GM23248 (cell line): ENCODE measurements around the gene FGFBP3. TPM values are rescaled to one million over a fixed set of nuclear protein-coding genes. Genes with fewer than 3 reads are reported as not detected.

Experiments
- DNase-seq: peaks from one replicate; pipeline ENCODE4 v3.0.0-alpha.2; 2015
- H2AFZ ChIP-seq: fragments of 200-600 bp; sonication (generic); 2 replicates; pipeline ENCODE4 v1.6.1; 2016; ENCODE audit warnings: antibody characterized with exemption
- H3F3A ChIP-seq: fragments of 200-600 bp; sonication (generic); 2 replicates; pipeline ENCODE4 v1.6.1; 2016; ENCODE audit warnings: mild to moderate bottlenecking, antibody characterized with exemption, mixed run types; ENCODE audit not compliant: insufficient read depth
- H3K27ac ChIP-seq: fragments of 200-600 bp; sonication (generic); 2 replicates; pipeline ENCODE4 v1.5.1; 2016; ENCODE audit warnings: mild to moderate bottlenecking
- H3K27me3 ChIP-seq: fragments of 200-600 bp; sonication (generic); replicated peaks from 2 replicates; pipeline ENCODE4 v1.6.1; 2016; ENCODE audit warnings: mild to moderate bottlenecking; ENCODE audit not compliant: insufficient read depth
- H3K36me3 ChIP-seq: fragments of 200-600 bp; sonication (generic); 2 replicates; pipeline ENCODE4 v1.6.1; 2016; ENCODE audit warnings: low read depth, mild to moderate bottlenecking
- H3K4me1 ChIP-seq: fragments of 200-600 bp; sonication (generic); 2 replicates; pipeline ENCODE4 v1.6.1; 2016; ENCODE audit warnings: mild to moderate bottlenecking; ENCODE audit not compliant: insufficient read depth
- H3K4me2 ChIP-seq: fragments of 200-600 bp; sonication (generic); one replicate; pipeline ENCODE4 v1.6.1; 2016; ENCODE audit warnings: mild to moderate bottlenecking; ENCODE audit not compliant: unreplicated experiment
- H3K4me3 ChIP-seq: fragments of 200-600 bp; sonication (generic); 2 replicates; pipeline ENCODE4 v1.5.1; 2016; ENCODE audit warnings: mild to moderate bottlenecking
- H3K79me2 ChIP-seq: fragments of 200-600 bp; sonication (generic); 2 replicates; pipeline ENCODE4 v1.6.1; 2016; ENCODE audit warnings: mild to moderate bottlenecking; ENCODE audit not compliant: insufficient read depth
- H3K9ac ChIP-seq: fragments of 200-600 bp; sonication (generic); 2 replicates; pipeline ENCODE4 v1.6.1; 2016; ENCODE audit warnings: mild to moderate bottlenecking
- H3K9me2 ChIP-seq: fragments of 200-600 bp; sonication (generic); 2 replicates; pipeline ENCODE4 v1.6.1; 2016; ENCODE audit warnings: mixed run types, mild to moderate bottlenecking, moderate library complexity; ENCODE audit not compliant: insufficient read depth
- H3K9me3 ChIP-seq: fragments of 200-600 bp; sonication (generic); one replicate; pipeline ENCODE4 v1.6.1; 2017; ENCODE audit warnings: low read depth
- H4K20me1 ChIP-seq: fragments of 200-600 bp; sonication (generic); 2 replicates; pipeline ENCODE4 v1.6.0; 2016; ENCODE audit not compliant: insufficient read depth
- EZH2 ChIP-seq: fragments of 200-600 bp; sonication (generic); IDR thresholded peaks from 2 replicates; pipeline ENCODE4 v1.6.1; 2018; ENCODE audit warnings: antibody characterized with exemption, mild to moderate bottlenecking; ENCODE audit not compliant: insufficient read depth, poor library complexity, severe bottlenecking
- EZH2phosphoT487 ChIP-seq: fragments of 200-600 bp; sonication (generic); IDR thresholded peaks from 2 replicates; pipeline ENCODE4 v1.6.1; 2018; ENCODE audit warnings: antibody characterized with exemption, moderate library complexity, mild to moderate bottlenecking, low read depth; ENCODE audit not compliant: insufficient read depth
- WGBS, 2 experiments: methylation state at CpG; one replicate each; pipeline ENCODE4 v1.1.6; 2015 to 2017; ENCODE audit warnings: low lambda C conversion rate in 2 of 2, low coverage in 1 of 2; ENCODE audit errors: missing lambda C conversion rate in 2 of 2; 5-methylcytosine and 5-hydroxymethylcytosine counted together
- in situ Hi-C: fragments of 300-500 bp; cut with MboI; formaldehyde crosslinking; loops from 2 replicates; pipeline ENCODE4 v1.15.0; 2020
- polyA plus RNA-seq: library from polyadenylated mRNA; unstranded; fragments of >200 nt; fragmentation: Nextera tagmentation; extraction: Ambion mirVana; gene quantifications from 2 replicates; pipeline ENCODE4 v1.2.1, GENCODE V29; 2016
- total RNA-seq: library from RNA; depleted of rRNA; stranded (reverse); fragments of >200 nt; shearing (Covaris generic); gene quantifications from 2 replicates; pipeline ENCODE4 v1.2.3, GENCODE V29; 2014

The FGFBP3 gene
- total and polyA plus RNA-seq, 2 experiments from 2014 or later: 0.32 to 0.61 TPM

DNA sequence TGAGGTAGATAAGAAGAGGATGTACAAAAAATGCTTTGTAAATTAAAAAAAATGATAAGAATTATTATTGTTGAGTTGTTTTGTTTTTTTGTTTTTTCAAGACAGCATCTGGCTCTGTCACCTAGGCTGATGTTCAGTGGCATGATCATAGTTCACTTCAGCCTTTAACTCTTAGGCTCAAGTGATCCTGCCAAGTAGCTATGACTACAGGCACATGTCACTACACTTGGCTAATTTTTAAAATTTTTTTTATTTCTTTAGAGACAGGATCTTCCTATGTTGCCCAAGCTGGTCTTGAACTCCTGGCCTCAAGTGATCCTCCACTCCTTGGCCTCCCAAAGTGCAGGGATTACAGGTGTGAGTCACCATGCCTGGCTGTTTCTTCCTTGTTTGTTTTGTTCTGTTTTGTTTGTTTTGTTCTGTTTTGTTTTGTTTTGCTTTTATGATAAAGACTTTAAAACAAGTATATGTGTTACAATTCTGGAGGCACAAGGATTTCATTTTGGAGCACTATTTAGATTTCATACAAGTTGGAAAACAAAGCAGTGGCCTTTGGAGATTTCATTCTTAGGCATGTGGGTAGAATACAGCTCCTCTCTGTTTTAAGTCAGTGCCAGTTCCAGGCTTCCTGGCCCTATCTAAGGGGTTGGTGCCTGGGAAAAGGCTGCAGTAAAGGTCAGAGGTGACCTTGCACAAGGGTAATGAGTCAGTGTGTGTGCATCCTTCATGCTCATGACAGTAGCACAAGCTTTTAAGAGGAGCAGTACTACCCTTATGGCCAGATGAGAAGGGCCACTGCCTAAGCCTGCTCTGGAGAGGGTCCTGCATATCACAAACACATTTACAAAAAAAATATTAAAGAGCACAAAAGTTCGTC, 17.9 kb downstream of the FGFBP3 start:
- TF ChIP-seq EZH2phosphoT487 (no peak), EZH2 (no peak)
- Histone ChIP-seq H3F3A (peaks cover 5% of the 10 kb centered on the region; the same call in 1 of the 2 replicates), H4K20me1 (no peaks in the 10 kb centered on the region), H3K79me2 (no peaks in the 10 kb centered on the region), H3K27ac (no peak overlapping the region), H3K36me3 (no peaks in the 10 kb centered on the region), H3K9me3 (no peaks in the 10 kb centered on the region), H3K4me3 (no peak overlapping the region), H3K4me1 (0 out of 2 replicates have a peak, but pooled peaks cover 8% of the 10 kb centered on the region), H3K27me3 (no peaks in the 10 kb centered on the region), H3K4me2 (no peak overlapping the region), H3K9ac (no peak overlapping the region), H3K9me2 (no peaks in the 10 kb centered on the region), H2AFZ (no peak overlapping the region)
- peak; percentile 55 for DNase-seq
- WGBS, 2 experiments: 72 to 93% methylated on average over 1 of the region's 1 CpG
- in situ Hi-C loops: no loop called here

DNA sequence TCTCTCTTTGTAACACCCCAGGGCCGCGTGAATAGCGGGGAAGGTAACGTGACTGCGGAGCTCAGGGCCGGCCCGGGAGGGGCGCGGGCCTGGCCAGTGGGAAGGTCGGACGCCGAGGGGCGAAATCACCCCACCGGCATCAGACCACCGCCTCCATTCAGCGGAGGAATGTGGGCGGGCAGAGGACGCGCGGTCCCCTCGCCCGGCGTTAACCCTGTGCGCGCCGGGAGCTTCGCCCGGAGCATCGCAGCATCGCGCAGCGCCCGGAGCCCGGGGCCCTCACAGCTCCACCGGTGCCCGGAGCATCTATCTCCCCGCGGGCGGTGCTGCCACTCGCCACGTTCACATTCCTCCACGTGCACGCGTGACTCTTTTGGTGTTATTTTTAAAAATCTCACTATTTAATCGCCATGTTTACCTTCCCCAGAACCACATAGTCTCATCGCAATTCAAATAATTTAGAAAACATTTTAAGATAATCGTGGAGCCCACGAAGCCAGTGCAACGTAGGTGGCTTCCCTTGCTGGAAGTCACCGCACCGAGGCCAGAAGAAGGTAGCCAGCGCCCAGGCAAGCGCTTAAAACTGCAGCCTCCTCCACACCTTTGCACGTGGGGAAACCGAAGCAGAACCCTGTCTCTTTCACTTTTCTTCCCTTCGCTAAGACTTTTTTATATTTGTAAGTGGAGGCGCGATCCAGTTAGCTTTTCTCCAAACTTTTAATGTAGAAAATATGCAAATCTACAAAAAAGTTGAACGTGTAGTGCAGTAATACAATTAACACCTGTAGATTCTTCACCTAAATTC, 21.8 kb downstream of the FGFBP3 start:
- TF ChIP-seq EZH2 (no peak), EZH2phosphoT487 (no peak)
- Histone ChIP-seq H4K20me1 (no peaks in the 10 kb centered on the region), H3K27me3 (no peaks in the 10 kb centered on the region), H3K9ac (peak overlapping the region; percentile 61), H3K36me3 (no peaks in the 10 kb centered on the region), H3K4me1 (0 out of 2 replicates have a peak, but pooled peaks cover 8% of the 10 kb centered on the region), H3K9me2 (no peaks in the 10 kb centered on the region), H3F3A (peaks cover 5% of the 10 kb centered on the region; the same call in 1 of the 2 replicates), H3K79me2 (no peaks in the 10 kb centered on the region), H3K9me3 (no peaks in the 10 kb centered on the region), H3K27ac (no peak overlapping the region), H3K4me2 (peak overlapping the region; percentile 99), H2AFZ (peak overlapping the region; percentile 90), H3K4me3 (peak overlapping the region; percentile 78)
- in situ Hi-C loops: no loop called here
- WGBS, 2 experiments: 2 to 3% methylated on average over 36 to 58 of the region's 59 CpGs
- peak; percentile 57 for DNase-seq

DNA sequence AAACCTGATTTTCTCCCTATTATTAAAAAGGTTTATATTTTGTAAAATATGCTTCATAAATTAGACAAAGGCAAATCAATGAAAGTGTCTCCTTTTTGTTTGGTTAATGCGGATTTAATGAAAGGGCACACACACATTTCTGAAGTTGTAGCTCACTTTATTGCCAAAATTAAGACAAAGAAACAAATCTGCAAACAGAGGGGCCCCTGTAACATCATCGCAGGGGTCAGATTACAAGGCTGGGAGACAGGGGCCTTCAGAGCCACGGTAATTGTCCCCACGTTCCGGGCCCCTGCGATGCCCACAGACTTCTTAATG, 22.4 kb downstream of the FGFBP3 start:
- 9 to 16% methylated on average over 6 of the region's 6 CpGs for WGBS, 2 experiments
- peak overlapping the region; percentile 78 for H3K4me3 ChIP-seq
- H3K4me1 ChIP-seq: 0 out of 2 replicates have a peak, but pooled peaks cover 8% of the 10 kb centered on the region
- no peak overlapping the region for H3K27ac ChIP-seq
- in situ Hi-C loops: no loop called here
- peaks cover 5% of the 10 kb centered on the region; the same call in 1 of the 2 replicates for H3F3A ChIP-seq
- H2AFZ ChIP-seq: peak overlapping the region; percentile 90
- H3K4me2 ChIP-seq: peak overlapping the region; percentile 99
- peak overlapping the region; percentile 61; the same call in 1 of the 2 replicates for H3K9ac ChIP-seq
- TF ChIP-seq EZH2phosphoT487 (no peak), EZH2 (no peak)
- H3K36me3 ChIP-seq: no peaks in the 10 kb centered on the region
- H3K9me2 ChIP-seq: no peaks in the 10 kb centered on the region
- H3K79me2 ChIP-seq: no peaks in the 10 kb centered on the region
- H3K27me3 ChIP-seq: no peaks in the 10 kb centered on the region
- no peak for DNase-seq
- H3K9me3 ChIP-seq: no peaks in the 10 kb centered on the region
- H4K20me1 ChIP-seq: no peaks in the 10 kb centered on the region

DNA sequence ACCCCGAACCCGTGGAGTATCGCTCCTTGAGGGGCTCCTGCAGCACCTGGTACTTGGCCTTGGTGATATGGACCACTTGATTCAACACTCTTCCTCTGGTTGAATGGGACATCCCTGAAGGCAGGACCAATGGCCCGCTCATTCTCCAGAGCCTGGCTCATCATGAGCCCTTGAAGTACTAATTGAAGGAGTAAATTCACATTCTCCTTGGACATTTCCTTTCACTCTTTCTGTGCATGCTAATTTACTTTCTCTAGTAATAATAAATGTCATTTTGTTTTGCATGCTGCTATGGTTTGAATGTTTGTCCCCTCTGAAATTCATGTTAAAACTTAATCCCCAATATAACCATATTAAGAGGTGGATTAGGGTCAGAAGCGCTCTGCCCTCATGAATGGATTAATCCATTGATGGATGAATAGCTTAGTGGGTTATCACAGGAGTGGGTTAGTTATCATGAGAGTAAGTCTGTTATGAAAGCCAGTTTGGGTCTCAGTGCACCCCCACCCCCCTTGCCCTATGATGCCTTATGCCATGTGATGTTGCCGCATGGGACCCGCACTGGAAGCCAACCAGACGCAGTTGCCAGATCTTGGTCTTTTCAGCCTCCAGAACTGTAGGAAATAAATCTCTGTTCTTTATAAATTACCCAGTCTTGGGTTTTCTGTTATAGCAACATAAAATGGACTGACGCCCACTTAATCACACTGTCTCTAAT, 23.8 kb downstream of the FGFBP3 start:
- no peaks in the 10 kb centered on the region for H3K9me3 ChIP-seq
- H3K4me2 ChIP-seq: no peak overlapping the region
- no peak for TF ChIP-seq EZH2phosphoT487
- H4K20me1 ChIP-seq: no peaks in the 10 kb centered on the region
- 97 to 98% methylated on average over 9 of the region's 9 CpGs for WGBS, 2 experiments
- no peaks in the 10 kb centered on the region for H3K9me2 ChIP-seq
- no peaks in the 10 kb centered on the region for H3K36me3 ChIP-seq
- H2AFZ ChIP-seq: no peak overlapping the region
- H3K27ac ChIP-seq: no peak overlapping the region
- H3K27me3 ChIP-seq: no peaks in the 10 kb centered on the region
- no peak for DNase-seq
- H3K4me3 ChIP-seq: no peak overlapping the region
- no peak overlapping the region for H3K9ac ChIP-seq
- no peaks in the 10 kb centered on the region for H3K79me2 ChIP-seq
- 0 out of 2 replicates have a peak, but pooled peaks cover 8% of the 10 kb centered on the region for H3K4me1 ChIP-seq
- in situ Hi-C loops: no loop called here
- no peaks in the 10 kb centered on the region for H3F3A ChIP-seq
